ENCODE data around the gene CASZ1.

Gene CASZ1

DNA sequence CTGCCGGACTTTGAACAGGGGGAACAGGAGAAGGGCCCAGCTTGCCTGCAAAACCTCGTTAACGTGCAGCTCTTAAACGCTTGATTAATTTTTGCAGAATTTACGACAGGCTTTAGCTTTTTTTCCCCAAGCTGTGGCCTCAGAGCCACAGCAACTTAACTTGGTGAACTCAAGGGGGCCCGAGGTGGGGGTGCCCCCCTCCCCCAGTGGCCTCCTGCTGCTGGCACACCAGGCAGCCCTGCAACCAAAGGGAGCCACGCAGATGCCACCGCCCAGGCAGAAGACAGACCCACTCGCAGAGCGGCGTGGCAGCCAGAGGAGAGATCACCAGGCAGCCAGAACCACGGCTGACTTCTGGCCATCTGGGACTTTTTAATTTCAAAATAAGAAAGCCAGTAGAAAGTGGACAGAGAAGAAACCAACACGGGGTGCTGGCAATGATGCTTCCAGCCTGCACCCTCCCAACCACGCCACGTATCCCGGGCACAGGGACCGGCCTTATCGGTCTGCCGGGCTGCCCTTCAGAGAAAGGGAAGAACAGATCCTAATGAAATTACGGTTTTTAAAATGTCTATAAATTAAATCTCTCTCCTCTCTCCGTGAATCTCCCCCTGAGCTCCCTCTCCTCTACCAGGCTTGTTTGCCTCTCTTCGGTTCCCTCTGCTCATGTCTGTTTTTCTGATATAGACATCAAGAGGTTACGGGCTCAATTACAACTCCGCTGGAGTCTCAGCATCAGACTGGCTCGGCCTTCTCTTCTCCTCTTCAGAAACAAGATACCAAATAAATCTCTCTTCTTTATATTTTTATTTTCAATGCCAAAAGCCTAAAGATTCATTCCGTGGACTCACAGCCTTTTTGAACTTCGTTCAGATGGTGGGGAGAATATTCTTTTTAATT is 6.4 kb downstream of the CASZ1 start:
- peaks cover 47% of the 10 kb centered on the region for H3K27me3 ChIP-seq (ENCODE audit: insufficient read depth, poor library complexity, severe bottlenecking)
- no peak overlapping the region for H3K27ac ChIP-seq (replicated peaks)
- DNase-seq (ENCODE audit: low read depth in 1 of 2, low spot score in 1 of 2) = no peak
- H3K4me3 ChIP-seq (replicated peaks; ENCODE audit: insufficient read depth, low read length) = no peak overlapping the region
- TF ChIP-seq POLR2AphosphoS5 (IDR thresholded peaks at IDR 0.05; ENCODE audit: low read depth) (no peak), GABPA (IDR thresholded peaks at IDR 0.05; ENCODE audit: low read depth) (no peak), SPI1 (IDR thresholded peaks at IDR 0.05; ENCODE audit: borderline replicate concordance, low read depth) (no peak)
- TF ChIP-seq, protein P1, sequence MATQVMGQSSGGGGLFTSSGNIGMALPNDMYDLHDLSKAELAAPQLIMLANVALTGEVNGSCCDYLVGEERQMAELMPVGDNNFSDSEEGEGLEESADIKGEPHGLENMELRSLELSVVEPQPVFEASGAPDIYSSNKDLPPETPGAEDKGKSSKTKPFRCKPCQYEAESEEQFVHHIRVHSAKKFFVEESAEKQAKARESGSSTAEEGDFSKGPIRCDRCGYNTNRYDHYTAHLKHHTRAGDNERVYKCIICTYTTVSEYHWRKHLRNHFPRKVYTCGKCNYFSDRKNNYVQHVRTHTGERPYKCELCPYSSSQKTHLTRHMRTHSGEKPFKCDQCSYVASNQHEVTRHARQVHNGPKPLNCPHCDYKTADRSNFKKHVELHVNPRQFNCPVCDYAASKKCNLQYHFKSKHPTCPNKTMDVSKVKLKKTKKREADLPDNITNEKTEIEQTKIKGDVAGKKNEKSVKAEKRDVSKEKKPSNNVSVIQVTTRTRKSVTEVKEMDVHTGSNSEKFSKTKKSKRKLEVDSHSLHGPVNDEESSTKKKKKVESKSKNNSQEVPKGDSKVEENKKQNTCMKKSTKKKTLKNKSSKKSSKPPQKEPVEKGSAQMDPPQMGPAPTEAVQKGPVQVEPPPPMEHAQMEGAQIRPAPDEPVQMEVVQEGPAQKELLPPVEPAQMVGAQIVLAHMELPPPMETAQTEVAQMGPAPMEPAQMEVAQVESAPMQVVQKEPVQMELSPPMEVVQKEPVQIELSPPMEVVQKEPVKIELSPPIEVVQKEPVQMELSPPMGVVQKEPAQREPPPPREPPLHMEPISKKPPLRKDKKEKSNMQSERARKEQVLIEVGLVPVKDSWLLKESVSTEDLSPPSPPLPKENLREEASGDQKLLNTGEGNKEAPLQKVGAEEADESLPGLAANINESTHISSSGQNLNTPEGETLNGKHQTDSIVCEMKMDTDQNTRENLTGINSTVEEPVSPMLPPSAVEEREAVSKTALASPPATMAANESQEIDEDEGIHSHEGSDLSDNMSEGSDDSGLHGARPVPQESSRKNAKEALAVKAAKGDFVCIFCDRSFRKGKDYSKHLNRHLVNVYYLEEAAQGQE (IDR thresholded peaks at IDR 0.05; ENCODE audit: insufficient replicate concordance, low read depth) = no peak
- TF ChIP-seq, protein P2, sequence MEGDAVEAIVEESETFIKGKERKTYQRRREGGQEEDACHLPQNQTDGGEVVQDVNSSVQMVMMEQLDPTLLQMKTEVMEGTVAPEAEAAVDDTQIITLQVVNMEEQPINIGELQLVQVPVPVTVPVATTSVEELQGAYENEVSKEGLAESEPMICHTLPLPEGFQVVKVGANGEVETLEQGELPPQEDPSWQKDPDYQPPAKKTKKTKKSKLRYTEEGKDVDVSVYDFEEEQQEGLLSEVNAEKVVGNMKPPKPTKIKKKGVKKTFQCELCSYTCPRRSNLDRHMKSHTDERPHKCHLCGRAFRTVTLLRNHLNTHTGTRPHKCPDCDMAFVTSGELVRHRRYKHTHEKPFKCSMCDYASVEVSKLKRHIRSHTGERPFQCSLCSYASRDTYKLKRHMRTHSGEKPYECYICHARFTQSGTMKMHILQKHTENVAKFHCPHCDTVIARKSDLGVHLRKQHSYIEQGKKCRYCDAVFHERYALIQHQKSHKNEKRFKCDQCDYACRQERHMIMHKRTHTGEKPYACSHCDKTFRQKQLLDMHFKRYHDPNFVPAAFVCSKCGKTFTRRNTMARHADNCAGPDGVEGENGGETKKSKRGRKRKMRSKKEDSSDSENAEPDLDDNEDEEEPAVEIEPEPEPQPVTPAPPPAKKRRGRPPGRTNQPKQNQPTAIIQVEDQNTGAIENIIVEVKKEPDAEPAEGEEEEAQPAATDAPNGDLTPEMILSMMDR (IDR thresholded peaks at IDR 0.05; ENCODE audit: insufficient read depth, low read length) = no peak

DNA sequence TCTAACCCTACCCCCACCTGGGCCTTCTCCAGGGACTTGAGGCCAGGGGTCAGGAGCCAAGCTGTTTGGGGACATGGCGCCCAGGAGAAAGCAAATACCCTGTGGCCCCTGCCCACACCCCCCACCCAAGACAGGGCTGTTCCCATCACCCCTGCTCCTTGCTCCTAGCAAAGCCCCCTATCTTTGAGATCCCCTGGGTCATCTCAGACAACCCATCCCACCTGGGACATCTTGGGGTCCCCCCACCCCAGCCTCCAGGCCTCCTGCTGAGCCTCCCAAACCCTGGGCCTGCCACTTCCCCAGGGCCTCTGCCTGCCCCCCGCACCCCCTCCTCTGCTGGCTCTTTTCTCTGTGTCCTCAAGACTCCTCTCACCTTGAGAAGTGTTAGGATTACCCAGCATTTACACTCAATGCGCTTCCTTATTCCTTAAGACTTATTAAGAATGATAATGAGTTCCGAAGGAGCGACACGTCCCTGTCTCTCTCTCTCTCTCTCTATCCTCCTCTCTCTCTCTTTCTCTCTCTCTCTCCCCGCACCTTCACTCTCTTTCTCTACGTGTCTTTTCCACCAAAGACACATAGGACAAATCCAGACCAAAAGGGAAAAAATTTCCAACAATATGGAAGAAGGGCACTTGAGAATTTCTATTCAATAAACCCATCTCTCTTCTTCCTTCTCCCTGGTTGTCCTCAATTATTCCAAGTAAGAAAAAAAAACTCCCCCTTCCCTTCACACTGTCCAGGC is 7.2 kb downstream of the CASZ1 start:
- H3K27ac ChIP-seq (replicated peaks) = no peak overlapping the region
- no peak for TF ChIP-seq SPI1 (IDR thresholded peaks at IDR 0.05; ENCODE audit: borderline replicate concordance, low read depth)
- TF ChIP-seq POLR2AphosphoS5 (IDR thresholded peaks at IDR 0.05; ENCODE audit: low read depth) = no peak
- no peak for TF ChIP-seq GABPA (IDR thresholded peaks at IDR 0.05; ENCODE audit: low read depth)
- TF ChIP-seq, protein P2 (IDR thresholded peaks at IDR 0.05; ENCODE audit: insufficient read depth, low read length) = no peak
- TF ChIP-seq, protein P1 (IDR thresholded peaks at IDR 0.05; ENCODE audit: insufficient replicate concordance, low read depth) = no peak
- DNase-seq (ENCODE audit: low read depth in 1 of 2, low spot score in 1 of 2) = no peak
- H3K27me3 ChIP-seq (ENCODE audit: insufficient read depth, poor library complexity, severe bottlenecking) = peaks cover 41% of the 10 kb centered on the region
- H3K4me3 ChIP-seq (replicated peaks; ENCODE audit: insufficient read depth, low read length) = no peak overlapping the region

DNA sequence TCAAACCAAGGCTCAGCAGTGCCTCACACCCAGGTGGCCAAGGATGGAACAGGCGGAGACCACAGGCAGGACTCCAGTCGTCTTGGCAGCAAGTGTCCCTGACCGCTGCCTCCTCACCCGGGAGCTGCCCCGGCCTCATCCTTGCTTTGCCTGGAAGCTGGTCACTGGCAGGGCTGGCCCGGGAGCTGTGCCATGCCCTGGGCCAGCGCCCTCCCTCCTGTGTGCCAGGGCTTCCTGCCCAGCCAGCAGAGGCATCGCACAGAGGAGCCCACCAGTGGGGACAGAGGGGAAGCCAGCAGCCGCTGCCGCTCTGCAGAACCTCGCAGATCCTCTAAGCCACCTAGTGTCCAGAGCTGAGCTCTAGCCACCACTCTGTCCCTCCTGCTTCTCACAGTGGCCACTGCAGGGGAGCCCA is 7.8 kb downstream of the CASZ1 start:
- Histone ChIP-seq H3K27me3 (ENCODE audit: insufficient read depth, poor library complexity, severe bottlenecking) (peaks cover 34% of the 10 kb centered on the region), H3K27ac (replicated peaks) (no peak overlapping the region), H3K4me3 (replicated peaks; ENCODE audit: insufficient read depth, low read length) (no peak overlapping the region)
- TF ChIP-seq, protein P2 (IDR thresholded peaks at IDR 0.05; ENCODE audit: insufficient read depth, low read length) = no peak
- TF ChIP-seq GABPA (IDR thresholded peaks at IDR 0.05; ENCODE audit: low read depth) (no peak), POLR2AphosphoS5 (IDR thresholded peaks at IDR 0.05; ENCODE audit: low read depth) (no peak), SPI1 (IDR thresholded peaks at IDR 0.05; ENCODE audit: borderline replicate concordance, low read depth) (no peak)
- TF ChIP-seq, protein P1 (IDR thresholded peaks at IDR 0.05; ENCODE audit: insufficient replicate concordance, low read depth) = no peak
- DNase-seq (ENCODE audit: low read depth in 1 of 2, low spot score in 1 of 2) = no peak
